Neural cell (in vitro differentiated cells): ENCODE measurements around the gene PPFIA1. TPM values are rescaled to one million over a fixed set of nuclear protein-coding genes. Genes with fewer than 3 reads are reported as not detected.

ENCODE experiments used
- H2AFZ ChIP-seq: fragments of 200-600, 300-800 bp; sonication (generic), shearing (Covaris generic); 2 replicates; pipeline ENCODE4 v1.6.0; 2014; ENCODE audit warnings: low read depth, mild to moderate bottlenecking, antibody characterized with exemption, low read length, moderate library complexity
- H3F3A ChIP-seq: fragments of 200-600 bp; shearing (Covaris generic); 2 replicates; pipeline ENCODE4 v1.6.1; 2016; ENCODE audit warnings: mild to moderate bottlenecking, moderate library complexity, mixed read lengths, antibody characterized with exemption, low read length; ENCODE audit not compliant: insufficient read depth, poor library complexity, severe bottlenecking
- H3K27ac ChIP-seq: fragments of 200-600, 300-800 bp; sonication (generic), shearing (Covaris generic); 2 replicates; pipeline ENCODE4 v1.5.1; 2014; ENCODE audit warnings: mild to moderate bottlenecking, low read length, moderate library complexity
- H3K27me3 ChIP-seq: fragments of 300-800, 200-600 bp; sonication (generic), shearing (Covaris generic); 2 replicates; pipeline ENCODE4 v1.6.0; 2014; ENCODE audit warnings: mild to moderate bottlenecking, low read depth, low read length, moderate library complexity; ENCODE audit not compliant: insufficient read depth
- H3K36me3 ChIP-seq: fragments of 300-800, 200-600 bp; sonication (generic), shearing (Covaris generic); 2 replicates; pipeline ENCODE4 v1.5.1; 2014; ENCODE audit warnings: mild to moderate bottlenecking, antibody characterized with exemption, low read length, moderate library complexity; ENCODE audit not compliant: insufficient read depth
- H3K4me2 ChIP-seq: fragments of 300-800, 200-600 bp; sonication (generic), shearing (Covaris generic); 2 replicates; pipeline ENCODE4 v1.6.0; 2014; ENCODE audit warnings: mild to moderate bottlenecking, low read length
- H3K4me3 ChIP-seq: fragments of 300-800, 200-600 bp; sonication (generic), shearing (Covaris generic); 2 replicates; pipeline ENCODE4 v1.5.1; 2014; ENCODE audit warnings: mild to moderate bottlenecking, low read length, moderate library complexity
- H3K79me2 ChIP-seq: fragments of 200-600 bp; shearing (Covaris generic); replicated peaks from 2 replicates; pipeline ENCODE4 v1.6.0; 2014; ENCODE audit warnings: mild to moderate bottlenecking, low read length, moderate library complexity; ENCODE audit not compliant: insufficient read depth
- H3K9ac ChIP-seq: fragments of 300-800, 200-600 bp; sonication (generic), shearing (Covaris generic); 2 replicates; pipeline ENCODE4 v1.6.1; 2016; ENCODE audit warnings: mild to moderate bottlenecking, low read length, mixed read lengths
- H3K9me2 ChIP-seq: fragments of 200-600 bp; shearing (Covaris generic); 2 replicates; pipeline ENCODE4 v1.6.1; 2016; ENCODE audit warnings: mild to moderate bottlenecking, low read length, mixed read lengths; ENCODE audit not compliant: insufficient read depth
- H3K9me3 ChIP-seq: fragments of 200-600, 300-800 bp; sonication (generic), shearing (Covaris generic); 2 replicates; pipeline ENCODE4 v1.6.1; 2016; ENCODE audit warnings: mild to moderate bottlenecking, mixed run types, low read length, moderate library complexity, mixed read lengths
- H4K20me1 ChIP-seq: fragments of 200-600 bp; shearing (Covaris generic); 2 replicates; pipeline ENCODE4 v1.6.1; 2016; ENCODE audit warnings: mild to moderate bottlenecking, mixed run types; ENCODE audit not compliant: insufficient read depth
- CTCF ChIP-seq: fragments of 450-650 bp; IDR thresholded peaks from 2 replicates; pipeline ENCODE4 v1.5.1; 2014; ENCODE audit warnings: antibody characterized with exemption, mild to moderate bottlenecking, moderate library complexity; ENCODE audit not compliant: poor library complexity, severe bottlenecking
- EP300 ChIP-seq: fragments of 450-650 bp; conservative IDR thresholded peaks from 2 replicates; pipeline ENCODE4 v1.6.1; 2014; ENCODE audit warnings: antibody characterized with exemption, mild to moderate bottlenecking, moderate library complexity; ENCODE audit not compliant: poor library complexity, severe bottlenecking
- EZH2 ChIP-seq: fragments of 200-600, 300-800 bp; shearing (Covaris generic), sonication (generic); IDR thresholded peaks from 2 replicates; pipeline ENCODE4 v1.6.1; 2014; ENCODE audit warnings: antibody characterized with exemption, low read length, borderline replicate concordance, mild to moderate bottlenecking; ENCODE audit not compliant: insufficient read depth, poor library complexity, severe bottlenecking
- MXI1 ChIP-seq: fragments of 450-650 bp; conservative IDR thresholded peaks from 2 replicates; pipeline ENCODE4 v1.6.1; 2014; ENCODE audit warnings: antibody characterized with exemption, mild to moderate bottlenecking; ENCODE audit not compliant: poor library complexity, severe bottlenecking
- POLR2AphosphoS5 ChIP-seq: IDR thresholded peaks from 2 replicates; pipeline ENCODE4 v1.6.1; 2012
- RAD21 ChIP-seq: fragments of 450-650 bp; conservative IDR thresholded peaks from 2 replicates; pipeline ENCODE4 v1.6.1; 2014; ENCODE audit warnings: antibody characterized with exemption, mild to moderate bottlenecking, moderate library complexity
- SMC3 ChIP-seq: fragments of 450-650 bp; conservative IDR thresholded peaks from 2 replicates; pipeline ENCODE4 v1.6.1; 2014; ENCODE audit warnings: antibody characterized with exemption, mild to moderate bottlenecking, moderate library complexity; ENCODE audit not compliant: poor library complexity
- TAF1 ChIP-seq: IDR thresholded peaks from 2 replicates; pipeline ENCODE4 v1.6.1; 2012; ENCODE audit warnings: low read depth
- polyA plus RNA-seq: library from polyadenylated mRNA; depleted of rRNA; stranded (reverse); fragments of >200 nt; gene quantifications from 2 replicates; pipeline ENCODE4 v1.2.3, GENCODE V29; 2014
- TF ChIP-seq, protein P1 (sequence below): IDR thresholded peaks from 2 replicates; pipeline ENCODE4 v1.6.1; 2012; ENCODE audit warnings: borderline replicate concordance

PPFIA1 gene
- polyA plus RNA-seq, 1 donor from 2014 or later, result 48.9 TPM

GRCh38 chr11:70262951-70263350, 7.5 kb upstream of the PPFIA1 start:
- Histone ChIP-seq H3K27me3 (no peaks in the 10 kb centered on the region), H3K27ac (no peak overlapping the region), H3K4me3 (no peak overlapping the region), H3K9me2 (no peaks in the 10 kb centered on the region), H4K20me1 (no peaks in the 10 kb centered on the region), H2AFZ (no peak overlapping the region), H3K4me2 (no peak overlapping the region), H3K79me2 (no peaks in the 10 kb centered on the region), H3K36me3 (no peaks in the 10 kb centered on the region), H3K9me3 (no peaks in the 10 kb centered on the region), H3F3A (no peaks in the 10 kb centered on the region), H3K9ac (no peak overlapping the region)
- no peak for TF ChIP-seq CTCF

DNA sequence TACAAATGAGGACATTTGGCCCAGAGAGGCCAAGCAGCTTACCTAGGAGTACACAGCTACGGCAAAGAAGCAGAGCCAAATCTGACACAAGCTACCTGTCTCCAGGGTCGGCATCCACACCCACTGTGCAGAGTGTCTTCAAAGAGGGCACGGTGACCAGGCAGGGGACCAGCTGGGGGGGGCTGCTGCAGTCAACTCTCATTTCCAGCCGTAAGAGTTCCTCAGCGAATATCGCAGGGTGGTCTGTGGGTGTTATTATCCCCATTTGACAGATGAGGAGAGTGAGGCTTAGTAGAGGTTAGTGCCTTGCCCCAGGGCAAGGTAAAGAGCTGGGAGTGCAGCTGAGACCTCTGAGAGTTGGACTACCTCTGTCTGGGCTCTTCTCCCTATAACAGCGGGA, 7.1 kb upstream of the PPFIA1 start:
- no peak overlapping the region for H3K27ac ChIP-seq
- H3K27me3 ChIP-seq, result no peaks in the 10 kb centered on the region
- no peaks in the 10 kb centered on the region for H4K20me1 ChIP-seq
- H3K79me2 ChIP-seq, result no peaks in the 10 kb centered on the region
- H3K4me3 ChIP-seq, result no peak overlapping the region
- no peaks in the 10 kb centered on the region for H3K36me3 ChIP-seq
- no peak overlapping the region for H3K9ac ChIP-seq
- no peaks in the 10 kb centered on the region for H3F3A ChIP-seq
- H3K9me3 ChIP-seq, result no peaks in the 10 kb centered on the region
- no peak overlapping the region for H2AFZ ChIP-seq
- TF ChIP-seq RAD21 (no peak), MXI1 (no peak), EP300 (no peak)
- no peak overlapping the region for H3K4me2 ChIP-seq
- H3K9me2 ChIP-seq, result no peaks in the 10 kb centered on the region

DNA sequence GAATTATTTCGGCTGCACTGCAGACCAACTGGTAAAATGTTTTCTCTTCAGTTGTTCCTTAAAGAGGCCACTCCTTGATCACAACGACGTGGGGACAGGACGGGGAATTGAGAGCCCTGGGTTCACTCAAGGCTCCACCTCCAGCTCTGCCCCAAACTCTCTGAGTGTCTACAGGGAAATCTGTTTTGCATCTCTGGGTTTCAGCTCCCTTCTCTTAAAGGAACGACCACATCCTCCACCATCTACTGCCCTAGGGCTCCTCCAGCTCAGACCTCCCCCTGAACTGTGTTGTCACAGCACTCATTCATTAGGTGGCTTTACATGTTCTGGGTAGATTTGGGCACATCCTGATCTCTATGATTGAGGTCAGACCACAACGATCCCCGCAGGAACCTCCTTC, 5.1 kb upstream of the PPFIA1 start:
- no peak overlapping the region for H2AFZ ChIP-seq
- TF ChIP-seq, protein P1, sequence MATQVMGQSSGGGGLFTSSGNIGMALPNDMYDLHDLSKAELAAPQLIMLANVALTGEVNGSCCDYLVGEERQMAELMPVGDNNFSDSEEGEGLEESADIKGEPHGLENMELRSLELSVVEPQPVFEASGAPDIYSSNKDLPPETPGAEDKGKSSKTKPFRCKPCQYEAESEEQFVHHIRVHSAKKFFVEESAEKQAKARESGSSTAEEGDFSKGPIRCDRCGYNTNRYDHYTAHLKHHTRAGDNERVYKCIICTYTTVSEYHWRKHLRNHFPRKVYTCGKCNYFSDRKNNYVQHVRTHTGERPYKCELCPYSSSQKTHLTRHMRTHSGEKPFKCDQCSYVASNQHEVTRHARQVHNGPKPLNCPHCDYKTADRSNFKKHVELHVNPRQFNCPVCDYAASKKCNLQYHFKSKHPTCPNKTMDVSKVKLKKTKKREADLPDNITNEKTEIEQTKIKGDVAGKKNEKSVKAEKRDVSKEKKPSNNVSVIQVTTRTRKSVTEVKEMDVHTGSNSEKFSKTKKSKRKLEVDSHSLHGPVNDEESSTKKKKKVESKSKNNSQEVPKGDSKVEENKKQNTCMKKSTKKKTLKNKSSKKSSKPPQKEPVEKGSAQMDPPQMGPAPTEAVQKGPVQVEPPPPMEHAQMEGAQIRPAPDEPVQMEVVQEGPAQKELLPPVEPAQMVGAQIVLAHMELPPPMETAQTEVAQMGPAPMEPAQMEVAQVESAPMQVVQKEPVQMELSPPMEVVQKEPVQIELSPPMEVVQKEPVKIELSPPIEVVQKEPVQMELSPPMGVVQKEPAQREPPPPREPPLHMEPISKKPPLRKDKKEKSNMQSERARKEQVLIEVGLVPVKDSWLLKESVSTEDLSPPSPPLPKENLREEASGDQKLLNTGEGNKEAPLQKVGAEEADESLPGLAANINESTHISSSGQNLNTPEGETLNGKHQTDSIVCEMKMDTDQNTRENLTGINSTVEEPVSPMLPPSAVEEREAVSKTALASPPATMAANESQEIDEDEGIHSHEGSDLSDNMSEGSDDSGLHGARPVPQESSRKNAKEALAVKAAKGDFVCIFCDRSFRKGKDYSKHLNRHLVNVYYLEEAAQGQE, result no peak
- no peak for TF ChIP-seq MXI1
- TF ChIP-seq EP300, result no peak
- no peak for TF ChIP-seq CTCF
- no peak for TF ChIP-seq POLR2AphosphoS5
- TF ChIP-seq TAF1, result no peak
- TF ChIP-seq SMC3, result no peak
- no peak for TF ChIP-seq RAD21
- TF ChIP-seq EZH2, result no peak
- H3K9me3 ChIP-seq, result no peaks in the 10 kb centered on the region

More for the DNA sequence above, 5.1 kb upstream of the PPFIA1 start:
- Histone ChIP-seq H3K79me2 (no peaks in the 10 kb centered on the region), H3K36me3 (no peaks in the 10 kb centered on the region), H3K9ac (no peak overlapping the region), H3F3A (no peaks in the 10 kb centered on the region), H3K4me2 (no peak overlapping the region), H3K27ac (no peak overlapping the region), H3K9me2 (no peaks in the 10 kb centered on the region), H3K4me3 (no peak overlapping the region), H3K27me3 (no peaks in the 10 kb centered on the region), H4K20me1 (no peaks in the 10 kb centered on the region)
